HG03025 (cell line): ENCODE measurements around the gene FOXD3.
A peak's percentile ranks its signal among the peaks of the same experiment; 100 is the strongest.

Source experiments
- ATAC-seq: cut with Tn5 transposase; IDR thresholded peaks from one replicate; pipeline ENCODE4 v1.9.1; 2021; ENCODE audit warnings: mild to moderate bottlenecking, moderate library complexity; ENCODE audit not compliant: unreplicated experiment, low FRiP score

Gene FOXD3

GRCh38 chr1:63322114-63322943, at the start of gene FOXD3:
Gene FOXD3 (plus strand): TSS chr1:63322567. CDS start chr1:63323059, 492 bp downstream.
- peak; percentile 42 for ATAC-seq

GRCh38 chr1:63272811-63273210, 49.6 kb upstream of the FOXD3 start:
- ATAC-seq, result no peak

- no peak for ATAC-seq
Measured at GRCh38 chr1:63274371-63274770, 48.0 kb upstream of the FOXD3 start.

GRCh38 chr1:63274979-63275378, 47.4 kb upstream of the FOXD3 start:
- ATAC-seq, result no peak

- ATAC-seq, result no peak
Measured at GRCh38 chr1:63276624-63277023, 45.7 kb upstream of the FOXD3 start.

GRCh38 chr1:63277195-63278192, 44.9 kb upstream of the FOXD3 start:
- ATAC-seq, result no peak

- no peak for ATAC-seq
Measured at GRCh38 chr1:63281753-63282152, 40.6 kb upstream of the FOXD3 start.

GRCh38 chr1:63289135-63289534, 33.2 kb upstream of the FOXD3 start:
- ATAC-seq, result no peak

- ATAC-seq, result no peak
Measured at GRCh38 chr1:63294803-63295594, 27.4 kb upstream of the FOXD3 start.

GRCh38 chr1:63304410-63304809, 18.0 kb upstream of the FOXD3 start:
- ATAC-seq, result no peak

- ATAC-seq, result no peak
Measured at GRCh38 chr1:63305043-63305442, 17.3 kb upstream of the FOXD3 start.

GRCh38 chr1:63307196-63307794, 15.1 kb upstream of the FOXD3 start:
- ATAC-seq, result no peak

GRCh38 chr1:63316598-63316983, 5.8 kb upstream of the FOXD3 start:
- no peak for ATAC-seq

GRCh38 chr1:63316984-63317816, 5.2 kb upstream of the FOXD3 start:
- peak; percentile 63 for ATAC-seq

- no peak for ATAC-seq
Measured at GRCh38 chr1:63317817-63318152, 4.6 kb upstream of the FOXD3 start.

- no peak for ATAC-seq
Measured at GRCh38 chr1:63318201-63318979, 4.0 kb upstream of the FOXD3 start.

- no peak for ATAC-seq
Measured at GRCh38 chr1:63319046-63320021, 3.0 kb upstream of the FOXD3 start.
